HepG2 (cell line): ENCODE data around the gene CBY1. TPM values are rescaled to one million over a fixed set of nuclear protein-coding genes. Genes with fewer than 3 reads are reported as not detected.
A peak's percentile ranks its signal among the peaks of the same experiment; 100 is the strongest.

ENCODE experiments used
- ATAC-seq: fragments of 200-7000 bp; cut with Tn5 transposase; 3 replicates; pipeline ENCODE4 v1.9.1; 2020; ENCODE audit warnings: mild to moderate bottlenecking, moderate library complexity
- BruUV-seq: library from RNA; stranded (reverse); fragments of 400-500 nt; replicated peaks from 2 replicates; lab custom pipeline; 2021; lab: Mats Ljungman, UMichigan
- CTCF ChIA-PET: fragments of 300-600 bp; formaldehyde crosslinking; extraction: SDS; loops from one replicate; lab custom pipeline; 2021; ENCODE audit warnings: low total read pairs, inconsistent platforms, low intra/inter-chr PET ratio; lab: Yijun Ruan, JAX
- POLR2A ChIA-PET: fragments of 350-600 bp; sonication (Branson Sonifier 250); formaldehyde crosslinking; loops from one replicate; lab custom pipeline; 2020; ENCODE audit warnings: antibody characterized with exemption, inconsistent platforms; lab: Yijun Ruan, JAX
- DNase-seq: peaks from one replicate; pipeline ENCODE4 v3.0.0-alpha.2; 2015; ENCODE audit warnings: low spot score
- FAIRE-seq: peaks from 3 replicates; lab custom pipeline; 2011; peaks lifted over from hg19 to GRCh38; lab: Jason Lieb, UNC
- H2AFZ ChIP-seq: one replicate; pipeline ENCODE4 v1.6.1; 2011; ENCODE audit warnings: low read length, inconsistent platforms
- H3K27ac ChIP-seq: fragments of 300-600 bp; 3 replicates; pipeline ENCODE4 v1.8.0; 2011; ENCODE audit warnings: mixed run types, mild to moderate bottlenecking, mixed read lengths, low read length, inconsistent platforms; ENCODE audit not compliant: insufficient read depth; ENCODE audit errors: extremely low read length
- H3K27me3 ChIP-seq, 2 experiments: fragments of 200-600 bp in 1 of 2; 2 replicates in 1 of 2; 3 replicates in 1 of 2; pipeline versions ENCODE4 v1.6.0 to v1.8.0; 2011; ENCODE audit warnings: low read length in 2 of 2, mild to moderate bottlenecking in 2 of 2, moderate library complexity in 2 of 2, inconsistent platforms in 1 of 2; ENCODE audit not compliant: insufficient read depth in 2 of 2, control insufficient read depth in 1 of 2
- H3K36me3 ChIP-seq, 2 experiments: fragments of 200-600 bp in 1 of 2; replicated peaks in 1 of 2; 2 replicates in 1 of 2; 3 replicates in 1 of 2; pipeline versions ENCODE4 v1.5.1 to v1.8.0; 2011; ENCODE audit warnings: low read length in 2 of 2, inconsistent platforms in 1 of 2; ENCODE audit not compliant: insufficient read depth in 2 of 2, control insufficient read depth in 1 of 2
- H3K4me1 ChIP-seq: 2 replicates; pipeline ENCODE4 v1.5.1; 2012; ENCODE audit warnings: low read length, inconsistent platforms; ENCODE audit not compliant: insufficient read depth
- H3K4me2 ChIP-seq: 2 replicates; pipeline ENCODE4 v1.6.0; 2011; ENCODE audit warnings: low read depth, low read length, inconsistent platforms
- H3K4me3 ChIP-seq, 3 experiments: fragments of 200-600 bp in 1 of 3; sonication (generic), shearing (Covaris generic) in 1 of 3; replicated peaks in 1 of 3; 2 replicates each; pipeline ENCODE4 v1.5.1; 2011 to 2016; ENCODE audit warnings: low read length in 3 of 3, inconsistent platforms in 2 of 3, low read depth in 2 of 3, mild to moderate bottlenecking in 2 of 3, control low read depth in 1 of 3, mixed read lengths in 1 of 3; ENCODE audit not compliant: insufficient read depth in 1 of 3
- H3K79me2 ChIP-seq: one replicate; pipeline ENCODE4 v1.6.1; 2011; ENCODE audit warnings: low read length, inconsistent platforms; ENCODE audit not compliant: insufficient read depth
- H3K9ac ChIP-seq: 2 replicates; pipeline ENCODE4 v1.6.0; 2011; ENCODE audit warnings: mild to moderate bottlenecking, low read depth, low read length, inconsistent platforms; ENCODE audit not compliant: insufficient read depth
- H3K9me3 ChIP-seq: 2 replicates; pipeline ENCODE4 v1.5.1; 2012; ENCODE audit warnings: mild to moderate bottlenecking, low read length
- H4K20me1 ChIP-seq: 2 replicates; pipeline ENCODE4 v1.6.0; 2011; ENCODE audit warnings: inconsistent platforms, mild to moderate bottlenecking, low read length, moderate library complexity; ENCODE audit not compliant: insufficient read depth
- CTCF ChIP-seq: sonication (generic); formaldehyde crosslinking; IDR thresholded peaks from 2 replicates; pipeline ENCODE4 v1.5.0; 2020; ENCODE audit warnings: mild to moderate bottlenecking, missing genetic modification reagents, moderate library complexity
- FOSL2 ChIP-seq: sonication (generic); formaldehyde crosslinking; IDR thresholded peaks from 2 replicates; pipeline ENCODE4 v1.4.0; 2020; ENCODE audit warnings: missing genetic modification reagents
- HNF1A ChIP-seq, 2 experiments: sonication (generic) in 1 of 2; formaldehyde crosslinking in 1 of 2; IDR thresholded peaks; 2 replicates each; pipeline versions ENCODE4 v1.4.0 to v1.6.1; 2016 to 2020; ENCODE audit warnings: borderline replicate concordance in 1 of 2, low read depth in 1 of 2, mild to moderate bottlenecking in 1 of 2, missing genetic modification reagents in 1 of 2
- LCORL ChIP-seq, 2 experiments: fragments of 450-650 bp in 1 of 2; sonication (generic) in 1 of 2; formaldehyde crosslinking in 1 of 2; IDR thresholded peaks; 2 replicates each; pipeline versions ENCODE4 v1.5.0 to v1.6.1; 2017 to 2020; ENCODE audit warnings: antibody characterized with exemption in 1 of 2, missing genetic modification reagents in 1 of 2
- NR2F2 ChIP-seq: IDR thresholded peaks from 2 replicates; pipeline ENCODE4 v1.6.1; 2012; ENCODE audit warnings: low read depth, inconsistent platforms, borderline replicate concordance
- NR2F6 ChIP-seq, 2 experiments: IDR thresholded peaks; 2 replicates each; pipeline ENCODE4 v1.6.1; 2016; ENCODE audit warnings: antibody characterized with exemption in 1 of 2, mild to moderate bottlenecking in 1 of 2
- PATZ1 ChIP-seq: sonication (generic); formaldehyde crosslinking; IDR thresholded peaks from 2 replicates; pipeline ENCODE4 v1.4.0; 2020; ENCODE audit warnings: missing genetic modification reagents
- ZNF644 ChIP-seq: IDR thresholded peaks from 2 replicates; pipeline ENCODE4 v1.6.1; 2016; ENCODE audit warnings: low read depth
- WGBS: methylation state at CpG from one replicate; pipeline ENCODE4 v1.1.6; 2017; ENCODE audit warnings: low lambda C conversion rate; 5-methylcytosine and 5-hydroxymethylcytosine counted together
- in situ Hi-C: cut with HindIII; loops from 2 replicates; pipeline ENCODE4 v1.10.0; 2017; ENCODE audit warnings: low pct_unique_long_range_greater_than_20kb; ENCODE audit not compliant: extremely low pct_ligation_motif_present
- intact Hi-C: fragments of 100-400 bp; cut with micrococcal nuclease; formaldehyde crosslinking; loops from one replicate; pipeline ENCODE4 v1.10.0; 2022; ENCODE audit not compliant: unreplicated experiment
- polyA plus RNA-seq, 8 experiments: library from polyadenylated mRNA; depleted of rRNA in 3 of 8; stranded (reverse) in 7 of 8; unstranded in 1 of 8; fragments of >200 nt; fragmentation: Illumina TruSeq in 4 of 8; extraction: Trizol in 4 of 8; gene quantifications; 2 replicates each; pipeline versions ENCODE4 v1.2.1 to v1.2.3, GENCODE V29; 2011 to 2016; ENCODE audit warnings: low read depth in 4 of 8, missing spikeins in 1 of 8, mixed read lengths in 1 of 8; ENCODE audit not compliant: insufficient read depth in 1 of 8
- total RNA-seq, 5 experiments: library from RNA; depleted of rRNA; stranded (reverse); fragments of >200 nt; fragmentation: Illumina TruSeq; extraction: Trizol; gene quantifications; 2 replicates each; pipeline ENCODE4 v1.2.3, GENCODE V29; 2016; ENCODE audit warnings: low read depth in 1 of 5

CBY1 gene
- total and polyA plus RNA-seq, 2 of the 13 experiments (the other 11 are each of a cell fraction or from before 2014, with no cell fraction given) = 19.7 to 20.3 TPM

GRCh38 chr22:38631724-38632123 is 24.7 kb upstream of the CBY1 start:
- ChIA-PET POLR2A (no interaction called here), CTCF (no interaction called here)
- no peak for FAIRE-seq
- BruUV-seq = no TSS peak
- H2AFZ ChIP-seq = no peak overlapping the region
- H3K9ac ChIP-seq = no peak overlapping the region
- in situ Hi-C loops (no loop called here), intact Hi-C loops (no loop called here)
- no peak overlapping the region for H3K4me2 ChIP-seq
- WGBS = 92% methylated on average over 9 of the region's 9 CpGs
- H3K4me3 ChIP-seq = no peak overlapping the region
- TF ChIP-seq ZNF644 (CRISPR knock-in tag) = no peak
- no peaks in the 10 kb centered on the region for H3K36me3 ChIP-seq
- H3K4me1 ChIP-seq = peaks cover 18% of the 10 kb centered on the region
- no peaks in the 10 kb centered on the region for H3K27me3 ChIP-seq
- DNase-seq = no peak
- H3K9me3 ChIP-seq = no peaks in the 10 kb centered on the region
- no peaks in the 10 kb centered on the region for H4K20me1 ChIP-seq
- no peaks in the 10 kb centered on the region for H3K79me2 ChIP-seq
- no peak overlapping the region for H3K27ac ChIP-seq
- no peak for ATAC-seq

GRCh38 chr22:38632528-38632927 is 23.9 kb upstream of the CBY1 start:
- ChIA-PET CTCF (no interaction called here), POLR2A (no interaction called here)
- H3K4me3 ChIP-seq = no peak overlapping the region
- in situ Hi-C loops (no loop called here), intact Hi-C loops (no loop called here)
- 5% methylated on average over 3 of the region's 3 CpGs for WGBS
- ATAC-seq = peak; percentile 60
- no peaks in the 10 kb centered on the region for H3K27me3 ChIP-seq
- no peaks in the 10 kb centered on the region for H3K36me3 ChIP-seq
- no peak overlapping the region for H3K9ac ChIP-seq
- H3K4me1 ChIP-seq = peaks cover 18% of the 10 kb centered on the region
- no peaks in the 10 kb centered on the region for H3K9me3 ChIP-seq
- no peak for DNase-seq
- FAIRE-seq = peak; percentile 72
- H3K79me2 ChIP-seq = no peaks in the 10 kb centered on the region
- H4K20me1 ChIP-seq = no peaks in the 10 kb centered on the region
- H3K4me2 ChIP-seq = no peak overlapping the region
- no peak overlapping the region for H3K27ac ChIP-seq
- no TSS peak for BruUV-seq
- H2AFZ ChIP-seq = no peak overlapping the region
- TF ChIP-seq NR2F2 (peak; percentile 57; the same call in 1 of the 2 replicates), PATZ1 (CRISPR knock-in tag) (0 out of 2 replicates have a peak, but pooled peaks have one; percentile 15), HNF1A (IDR thresholded peaks at IDR 0.05; ENCODE audit: low read depth) (peak; percentile 49; the same call in 1 of the 2 replicates), HNF1A (CRISPR knock-in tag; IDR thresholded peaks at IDR 0.05; ENCODE audit: borderline replicate concordance) (peak; percentile 34; the same call in 1 of the 2 replicates), LCORL (IDR thresholded peaks at IDR 0.05) (no peak), LCORL (CRISPR knock-in tag; IDR thresholded peaks at IDR 0.05) (no peak), FOSL2 (no peak), NR2F6 (IDR thresholded peaks at IDR 0.05) (peak; percentile 44; the same call in 1 of the 2 replicates), NR2F6 (CRISPR knock-in tag; IDR thresholded peaks at IDR 0.05) (no peak), CTCF (CRISPR knock-in tag) (0 out of 2 replicates have a peak, but pooled peaks have one; percentile 23)
